IPS DF 6.9 (cell line): Measurements from ENCODE around the gene ABAT.
"Not testable (repeated sequence)": the region's sequence is repeated elsewhere in the genome, so short reads cannot be mapped to it uniquely, and the experiment has no call there.

Experiments used
- DNase-seq: peaks from one replicate; pipeline ENCODE4 v3.0.0-alpha.2; 2013; ENCODE audit warnings: low read depth, low spot score
- H3K27ac ChIP-seq: one replicate; pipeline ENCODE4 v1.5.1; 2013; ENCODE audit warnings: low read length, control low read depth
- H3K27me3 ChIP-seq: 2 replicates; pipeline ENCODE4 v1.6.1; 2013; ENCODE audit warnings: mild to moderate bottlenecking, low read length; ENCODE audit not compliant: control insufficient read depth, insufficient read depth
- H3K36me3 ChIP-seq: 2 replicates; pipeline ENCODE4 v1.6.1; 2013; ENCODE audit warnings: low read length; ENCODE audit not compliant: control insufficient read depth, insufficient read depth
- H3K4me1 ChIP-seq: 2 replicates; pipeline ENCODE4 v1.6.1; 2013; ENCODE audit warnings: low read length; ENCODE audit not compliant: control insufficient read depth, insufficient read depth
- H3K4me3 ChIP-seq: 2 replicates; pipeline ENCODE4 v1.5.1; 2013; ENCODE audit warnings: mild to moderate bottlenecking, low read length
- H3K9me3 ChIP-seq: 2 replicates; pipeline ENCODE4 v1.6.1; 2013; ENCODE audit warnings: low read length, inconsistent platforms; ENCODE audit not compliant: control insufficient read depth, insufficient read depth
- WGBS: extraction: QIAGEN DNeasy Blood & Tissue Kit; methylation state at CpG from one replicate; pipeline ENCODE4 v1.1.7; 2013; ENCODE audit warnings: mixed read lengths, missing lambda C conversion rate; ENCODE audit not compliant: insufficient read length, insufficient coverage; 5-methylcytosine and 5-hydroxymethylcytosine counted together

Gene ABAT

DNA sequence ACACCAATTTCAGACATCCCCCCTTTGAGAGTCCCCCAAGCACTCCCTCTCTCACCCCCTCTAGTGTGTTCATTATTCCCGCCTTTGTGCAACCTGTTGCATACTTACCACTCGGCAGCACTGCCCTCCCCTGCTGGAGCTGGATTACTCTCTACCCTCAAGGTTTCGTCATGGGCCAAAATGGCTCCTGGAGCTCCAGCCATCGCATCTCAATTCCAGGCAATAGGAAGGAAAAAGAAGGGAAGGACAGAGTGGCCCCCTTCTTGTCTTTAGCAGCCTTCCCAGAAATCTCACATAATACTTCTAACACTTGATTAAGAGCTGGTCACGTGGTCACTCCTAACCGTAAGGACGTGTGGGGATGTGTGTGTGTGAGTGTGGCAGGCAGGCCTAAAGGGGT is 102.8 kb downstream of the ABAT start:
- no peaks in the 10 kb centered on the region for H3K9me3 ChIP-seq
- no peak overlapping the region for H3K27ac ChIP-seq
- no peaks in the 10 kb centered on the region for H3K36me3 ChIP-seq
- H3K27me3 ChIP-seq: no peaks in the 10 kb centered on the region
- no CpG with 5 or more reads among the region's 7 CpGs for WGBS
- no peak for DNase-seq
- H3K4me3 ChIP-seq: no peak overlapping the region
- no peaks in the 10 kb centered on the region for H3K4me1 ChIP-seq

DNA sequence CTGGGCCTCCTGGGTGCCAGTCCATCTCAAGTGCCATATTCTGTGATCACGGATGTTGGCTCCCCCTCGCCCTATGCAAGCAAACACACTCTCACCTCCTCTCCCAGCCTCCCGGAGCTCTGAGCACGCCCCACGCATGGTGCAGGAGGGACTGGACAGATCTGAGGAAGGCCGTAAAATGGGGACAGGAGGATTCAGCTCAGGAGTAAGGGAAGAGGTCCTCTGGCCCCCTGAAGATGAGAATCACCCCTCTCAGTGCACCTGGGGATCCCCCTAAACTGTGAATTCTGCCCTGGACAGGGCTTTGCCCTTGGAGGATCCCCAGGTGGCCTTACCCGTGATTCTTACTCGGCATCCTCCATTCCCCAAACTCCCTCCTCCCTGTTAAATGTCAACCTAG is 107.4 kb downstream of the ABAT start:
- H3K9me3 ChIP-seq: no peaks in the 10 kb centered on the region
- no peak overlapping the region for H3K27ac ChIP-seq
- no peaks in the 10 kb centered on the region for H3K4me1 ChIP-seq
- H3K36me3 ChIP-seq: no peaks in the 10 kb centered on the region
- WGBS: no CpG with 5 or more reads among the region's 8 CpGs
- no peak overlapping the region for H3K4me3 ChIP-seq
- no peaks in the 10 kb centered on the region for H3K27me3 ChIP-seq
- DNase-seq: no peak

DNA sequence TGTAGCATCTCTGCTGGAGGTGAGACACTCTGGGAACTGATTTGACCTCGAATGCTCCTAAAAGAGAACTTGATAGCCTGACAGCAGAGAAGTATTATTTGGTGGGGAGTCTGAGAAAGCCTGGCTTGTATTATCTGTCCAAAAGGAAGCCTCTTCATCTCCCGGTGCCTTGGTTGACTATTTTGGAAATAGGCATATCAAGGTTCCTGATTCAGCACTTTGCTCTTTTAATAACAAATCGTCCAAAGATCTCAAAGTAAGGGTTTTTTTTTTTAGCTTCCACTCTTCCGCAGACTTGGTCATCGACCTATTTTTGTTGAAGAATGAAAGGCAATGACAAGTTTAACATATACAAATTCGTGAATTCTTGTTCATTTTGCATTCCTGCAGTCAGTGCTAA is 108.3 kb downstream of the ABAT start:
- Histone ChIP-seq H3K4me3 (no peak overlapping the region), H3K27me3 (no peaks in the 10 kb centered on the region), H3K36me3 (no peaks in the 10 kb centered on the region), H3K27ac (no peak overlapping the region), H3K9me3 (no peaks in the 10 kb centered on the region), H3K4me1 (no peaks in the 10 kb centered on the region)
- WGBS: no CpG with 5 or more reads among the region's 6 CpGs
- no peak for DNase-seq

DNA sequence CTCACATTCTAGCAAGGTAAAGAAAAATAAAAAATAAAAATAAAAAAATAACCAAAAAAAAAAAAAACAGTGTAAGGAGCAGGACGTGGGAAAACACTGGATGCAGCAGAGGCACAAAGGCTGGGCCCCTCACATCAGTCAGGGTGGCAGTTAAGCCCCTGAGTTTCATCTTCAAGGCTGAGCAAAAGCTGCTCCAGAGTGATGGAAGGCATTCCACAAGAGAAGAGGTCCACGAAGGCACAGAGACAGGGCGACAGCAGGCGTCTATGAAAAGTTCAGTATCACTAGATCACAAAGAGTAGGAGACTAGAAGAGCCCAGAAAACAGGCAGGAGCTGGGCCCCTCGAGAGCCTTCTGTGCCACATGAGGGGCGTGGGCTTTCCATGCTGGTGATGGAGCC is 111.0 kb downstream of the ABAT start:
- WGBS: no CpG with 5 or more reads among the region's 6 CpGs
- Histone ChIP-seq H3K27me3 (no peaks in the 10 kb centered on the region), H3K9me3 (no peaks in the 10 kb centered on the region), H3K4me1 (no peaks in the 10 kb centered on the region), H3K27ac (no peak overlapping the region), H3K36me3 (no peaks in the 10 kb centered on the region), H3K4me3 (no peak overlapping the region)
- no peak for DNase-seq

DNA sequence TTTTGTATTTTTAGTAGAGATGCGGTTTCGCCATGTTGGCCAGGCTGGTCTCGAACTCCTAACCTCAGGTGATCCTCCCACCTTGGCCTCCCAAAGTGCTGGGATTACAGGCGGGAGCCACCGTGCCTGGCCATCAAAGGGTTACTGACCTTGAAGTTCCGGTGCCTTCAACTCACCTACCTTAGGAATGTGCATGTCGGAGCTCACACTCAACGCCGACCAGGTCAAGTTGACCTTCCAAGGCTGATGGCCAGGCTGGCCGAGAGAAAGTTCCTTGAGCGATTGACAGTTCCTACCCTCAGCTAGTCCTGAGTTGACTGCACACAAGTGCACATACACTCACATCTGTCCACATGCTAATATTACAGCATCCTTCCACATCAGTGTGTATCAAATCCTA is 111.9 kb downstream of the ABAT start:
- not testable (repeated sequence) for H3K4me1 ChIP-seq, H3K27me3 ChIP-seq, H3K4me3 ChIP-seq, H3K27ac ChIP-seq, H3K9me3 ChIP-seq, DNase-seq, H3K36me3 ChIP-seq
- WGBS: no CpG with 5 or more reads among the region's 11 CpGs

DNA sequence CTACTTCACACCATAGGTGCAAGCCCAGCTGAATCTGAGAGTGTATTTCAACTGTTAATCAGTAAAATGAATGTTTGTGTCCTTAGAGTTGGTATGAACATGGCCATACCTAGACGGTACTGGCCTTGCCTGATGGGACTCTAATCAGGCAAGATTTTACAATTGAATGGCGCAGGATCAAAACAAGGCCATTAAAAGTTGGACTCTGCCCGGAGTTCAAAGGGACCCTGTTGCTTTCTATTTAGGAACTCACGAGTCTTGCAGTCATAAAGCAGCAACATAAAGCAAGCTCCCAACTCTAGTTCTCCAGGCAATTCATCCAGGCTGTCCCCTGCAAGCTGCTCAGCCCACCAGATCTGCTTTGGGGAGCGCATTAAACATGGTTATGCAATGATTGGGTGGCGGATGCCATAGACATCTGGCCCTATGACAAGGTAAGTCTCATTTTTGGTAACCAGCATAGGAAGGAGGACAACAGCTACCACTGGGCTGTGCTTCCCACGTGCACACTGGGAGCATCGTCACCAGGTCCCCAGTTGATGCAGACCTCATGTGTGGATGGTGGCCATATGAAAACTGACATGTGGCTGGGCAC is 114.3 kb downstream of the ABAT start:
- H3K27ac ChIP-seq: no peak overlapping the region
- no peaks in the 10 kb centered on the region for H3K4me1 ChIP-seq
- no peaks in the 10 kb centered on the region for H3K36me3 ChIP-seq
- H3K27me3 ChIP-seq: no peaks in the 10 kb centered on the region
- DNase-seq: no peak
- no peak overlapping the region for H3K4me3 ChIP-seq
- no peaks in the 10 kb centered on the region for H3K9me3 ChIP-seq
- no CpG with 5 or more reads among the region's 8 CpGs for WGBS

DNA sequence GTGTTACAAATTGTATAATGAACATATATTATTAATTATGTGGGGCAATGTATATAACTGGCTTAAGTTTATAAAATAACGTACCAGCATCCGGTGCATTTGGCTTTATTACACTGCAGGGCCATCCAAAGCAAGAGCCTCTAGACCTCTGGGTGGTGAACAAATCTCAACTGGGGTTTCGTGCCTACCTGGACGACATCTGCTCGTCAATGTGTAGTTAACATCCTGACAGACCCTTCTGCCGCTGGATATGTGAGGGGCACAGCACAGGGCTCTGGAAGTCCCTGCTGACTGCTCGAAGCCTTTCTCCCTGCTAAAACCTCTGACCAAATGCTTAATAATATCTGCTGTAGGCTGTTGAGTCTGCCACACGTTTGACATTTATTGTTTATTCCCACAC is 120.7 kb downstream of the ABAT start:
- Histone ChIP-seq H3K4me3 (no peak overlapping the region), H3K9me3 (no peaks in the 10 kb centered on the region), H3K36me3 (no peaks in the 10 kb centered on the region), H3K27ac (no peak overlapping the region), H3K27me3 (no peaks in the 10 kb centered on the region), H3K4me1 (no peaks in the 10 kb centered on the region; the same call in 1 of the 2 replicates)
- no peak for DNase-seq
- no CpG with 5 or more reads among the region's 8 CpGs for WGBS

DNA sequence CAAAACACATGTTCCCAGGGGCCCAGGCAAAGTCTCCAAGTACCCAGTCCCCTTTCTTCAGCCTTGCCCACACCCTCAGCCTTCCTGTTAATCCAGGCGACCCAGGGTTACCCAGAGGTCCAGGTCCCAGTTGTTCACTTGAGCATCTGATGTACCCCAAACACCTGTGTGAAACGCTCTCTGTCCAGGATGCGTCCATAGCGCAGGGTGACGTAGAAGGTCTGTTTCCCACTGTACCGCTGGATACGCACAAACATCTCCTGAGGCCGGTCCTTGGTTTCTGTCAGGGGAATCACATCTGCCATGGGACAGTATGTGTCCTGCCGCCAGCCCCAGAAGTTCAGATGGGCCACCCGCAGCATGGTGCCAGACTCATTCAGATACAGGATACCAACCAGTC is 121.4 kb downstream of the ABAT start:
- no peaks in the 10 kb centered on the region; the same call in 1 of the 2 replicates for H3K4me1 ChIP-seq
- no peak overlapping the region for H3K27ac ChIP-seq
- H3K9me3 ChIP-seq: no peaks in the 10 kb centered on the region
- no peaks in the 10 kb centered on the region for H3K36me3 ChIP-seq
- no peak for DNase-seq
- no peaks in the 10 kb centered on the region for H3K27me3 ChIP-seq
- WGBS: no CpG with 5 or more reads among the region's 10 CpGs
- no peak overlapping the region for H3K4me3 ChIP-seq

DNA sequence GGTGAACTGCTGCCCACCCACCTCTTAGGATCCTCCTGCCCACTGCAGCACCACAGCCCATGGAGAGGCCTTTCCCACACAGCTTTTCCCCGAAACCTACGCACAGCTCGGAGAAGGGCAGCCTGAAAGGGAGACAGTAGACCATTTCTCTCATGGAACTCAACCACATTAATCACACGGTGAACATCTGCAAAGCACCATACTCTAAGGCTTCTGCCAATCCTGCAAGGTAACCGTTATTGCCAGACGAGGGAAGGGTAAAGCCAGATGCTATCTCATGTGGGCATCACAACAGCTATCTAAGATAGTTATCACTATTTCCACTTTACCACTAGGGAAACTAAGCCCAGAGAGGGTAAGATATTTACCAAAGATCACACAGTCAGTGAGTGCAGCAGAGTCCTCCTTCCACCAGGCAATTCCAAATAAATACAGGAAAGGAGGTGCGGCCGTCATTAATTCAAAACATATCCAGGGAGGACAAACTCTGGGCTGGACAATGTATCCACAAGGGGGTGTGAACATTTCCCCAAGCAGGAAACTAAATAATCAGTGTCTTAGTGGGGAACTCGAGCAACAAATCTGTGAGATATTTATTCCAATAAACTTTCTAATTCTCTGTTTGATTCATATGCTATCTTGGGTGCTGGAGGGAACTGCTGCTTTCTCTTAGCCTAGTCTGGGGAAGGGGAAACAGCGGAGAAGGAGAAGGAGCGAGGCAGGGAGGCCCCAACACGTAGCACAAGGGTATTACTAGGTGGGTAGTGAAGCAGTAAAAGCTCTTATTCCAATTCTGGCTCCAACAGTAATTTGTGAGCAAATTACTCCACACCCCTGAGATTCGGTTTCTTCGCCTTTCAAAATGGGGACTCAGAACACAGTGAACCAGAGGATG is 122.3 kb downstream of the ABAT start:
- no peaks in the 10 kb centered on the region; the same call in 1 of the 2 replicates for H3K4me1 ChIP-seq

DNA sequence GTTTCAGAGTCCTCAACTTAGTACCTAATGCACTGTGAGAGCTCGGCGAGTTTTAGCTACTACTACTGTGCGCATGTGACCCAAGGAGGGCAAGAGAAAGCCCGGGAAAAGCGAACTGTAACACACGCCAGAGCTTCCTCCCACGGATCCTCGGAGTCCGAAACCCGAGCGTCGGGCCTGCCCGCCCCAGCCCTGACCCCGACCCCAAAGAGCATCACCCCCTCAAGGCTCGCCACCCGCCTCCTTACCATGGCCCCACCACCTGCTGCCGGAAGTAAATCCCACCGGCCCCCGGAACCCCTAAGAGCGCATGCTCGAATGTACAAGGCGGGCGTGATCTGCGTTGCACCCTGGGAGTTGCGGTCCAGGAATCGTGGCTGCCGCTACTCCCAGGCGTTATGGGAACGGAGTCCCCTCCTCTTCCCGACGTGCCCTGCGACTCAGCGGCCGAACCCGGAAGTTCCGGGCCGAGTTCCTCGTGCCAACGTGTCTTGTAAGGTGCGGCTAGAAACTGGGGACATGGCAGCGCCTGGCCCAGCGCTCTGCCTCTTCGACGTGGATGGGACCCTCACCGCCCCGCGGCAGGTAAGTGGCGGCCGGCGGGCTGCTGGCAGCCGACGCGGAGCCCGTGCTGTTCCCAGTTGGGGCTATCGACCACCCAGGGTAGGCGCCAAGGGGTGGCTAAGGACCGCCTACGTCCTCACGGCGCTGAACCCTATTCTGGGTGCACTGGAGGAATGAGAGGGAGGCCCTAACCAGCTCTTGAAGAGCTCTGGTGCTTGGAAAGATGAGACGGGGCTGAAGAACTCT is 123.2 kb downstream of the ABAT start, which contains the start of the genes PMM2 and TMEM186:
Gene PMM2 (plus strand): TSS at position 476 of the 810 bp plus-strand sequence. CDS start 44 bp downstream, at position 520.
Gene TMEM186 (minus strand): TSS at position 276 of the 810 bp plus-strand sequence. CDS start 25 bp downstream, at position 251.
- H3K4me3 ChIP-seq: peak within 1 kb of the TSS; percentile 74
- no peak within 1 kb of the TSS for H3K27ac ChIP-seq
- H3K4me1 ChIP-seq: no peaks in the 10 kb centered on the region; the same call in 1 of the 2 replicates
- peak; percentile 95 for DNase-seq
- peaks cover 6% of the 10 kb centered on the region; the same call in 1 of the 2 replicates for H3K36me3 ChIP-seq
- WGBS: no CpG with 5 or more reads among the region's 61 CpGs
- H3K27me3 ChIP-seq: no peaks in the 10 kb centered on the region
- H3K9me3 ChIP-seq: no peaks in the 10 kb centered on the region

More for the DNA sequence above, 122.3 kb downstream of the ABAT start:
- no peak overlapping the region for H3K27ac ChIP-seq
- H3K36me3 ChIP-seq: no peaks in the 10 kb centered on the region; the same call in 1 of the 2 replicates
- H3K4me3 ChIP-seq: peak overlapping the region; percentile 74
- DNase-seq: no peak
- H3K9me3 ChIP-seq: no peaks in the 10 kb centered on the region
- no CpG with 5 or more reads among the region's 14 CpGs for WGBS
- H3K27me3 ChIP-seq: no peaks in the 10 kb centered on the region
